Neutrophil (primary cell): ENCODE results near the gene ZNF302.

ENCODE experiments used
- H3K27ac ChIP-seq: fragments of 200-600 bp; sonication (generic); 2 replicates; pipeline ENCODE4 v1.5.1; 2016; ENCODE audit warnings: mild to moderate bottlenecking, moderate library complexity
- H3K27me3 ChIP-seq: fragments of 200-600 bp; sonication (generic); 2 replicates; pipeline ENCODE4 v1.6.0; 2016; ENCODE audit warnings: mild to moderate bottlenecking
- H3K36me3 ChIP-seq: fragments of 200-600 bp; sonication (generic); 2 replicates; pipeline ENCODE4 v1.5.1; 2017
- H3K4me1 ChIP-seq, 2 experiments: fragments of 200-600 bp in 1 of 2; sonication (generic) in 1 of 2; 1 replicate in 1 of 2; 2 replicates in 1 of 2; pipeline versions ENCODE4 v1.5.1 to v1.6.1; 2013 to 2016; ENCODE audit warnings: low read depth in 1 of 2, low read length in 1 of 2, mild to moderate bottlenecking in 1 of 2, moderate library complexity in 1 of 2; ENCODE audit not compliant: control insufficient read depth in 1 of 2, insufficient read depth in 1 of 2
- H3K4me3 ChIP-seq, 2 experiments: fragments of 200-600 bp in 1 of 2; sonication (generic) in 1 of 2; 1 replicate in 1 of 2; 2 replicates in 1 of 2; pipeline ENCODE4 v1.5.1; 2013 to 2016; ENCODE audit warnings: low read depth in 1 of 2, low read length in 1 of 2, mild to moderate bottlenecking in 1 of 2, moderate library complexity in 1 of 2
- H3K9me3 ChIP-seq: fragments of 200-600 bp; sonication (generic); 2 replicates; pipeline ENCODE4 v1.5.1; 2016
- TF ChIP-seq, protein P1 (sequence below): fragments of 200-600 bp; sonication (generic); IDR thresholded peaks from 2 replicates; pipeline ENCODE4 v1.5.1; 2016; ENCODE audit warnings: antibody characterized with exemption

The ZNF302 gene

GRCh38 chr19:34692549-34692948, 15.1 kb downstream of the ZNF302 start:
- Histone ChIP-seq H3K4me1 (no peaks in the 10 kb centered on the region), H3K4me3 (no peak overlapping the region), H3K27ac (no peak overlapping the region), H3K36me3 (no peaks in the 10 kb centered on the region), H3K27me3 (peaks cover 9% of the 10 kb centered on the region), H3K9me3 (no peaks in the 10 kb centered on the region)
- TF ChIP-seq, protein P1, sequence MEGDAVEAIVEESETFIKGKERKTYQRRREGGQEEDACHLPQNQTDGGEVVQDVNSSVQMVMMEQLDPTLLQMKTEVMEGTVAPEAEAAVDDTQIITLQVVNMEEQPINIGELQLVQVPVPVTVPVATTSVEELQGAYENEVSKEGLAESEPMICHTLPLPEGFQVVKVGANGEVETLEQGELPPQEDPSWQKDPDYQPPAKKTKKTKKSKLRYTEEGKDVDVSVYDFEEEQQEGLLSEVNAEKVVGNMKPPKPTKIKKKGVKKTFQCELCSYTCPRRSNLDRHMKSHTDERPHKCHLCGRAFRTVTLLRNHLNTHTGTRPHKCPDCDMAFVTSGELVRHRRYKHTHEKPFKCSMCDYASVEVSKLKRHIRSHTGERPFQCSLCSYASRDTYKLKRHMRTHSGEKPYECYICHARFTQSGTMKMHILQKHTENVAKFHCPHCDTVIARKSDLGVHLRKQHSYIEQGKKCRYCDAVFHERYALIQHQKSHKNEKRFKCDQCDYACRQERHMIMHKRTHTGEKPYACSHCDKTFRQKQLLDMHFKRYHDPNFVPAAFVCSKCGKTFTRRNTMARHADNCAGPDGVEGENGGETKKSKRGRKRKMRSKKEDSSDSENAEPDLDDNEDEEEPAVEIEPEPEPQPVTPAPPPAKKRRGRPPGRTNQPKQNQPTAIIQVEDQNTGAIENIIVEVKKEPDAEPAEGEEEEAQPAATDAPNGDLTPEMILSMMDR, result no peak

GRCh38 chr19:34707661-34708060, 30.2 kb downstream of the ZNF302 start:
- Histone ChIP-seq H3K9me3 (no peaks in the 10 kb centered on the region), H3K4me3 (no peak overlapping the region), H3K27ac (no peak overlapping the region), H3K27me3 (no peaks in the 10 kb centered on the region), H3K36me3 (no peaks in the 10 kb centered on the region), H3K4me1 (no peaks in the 10 kb centered on the region)
- TF ChIP-seq, protein P1, result no peak

GRCh38 chr19:34711890-34712289, 34.4 kb downstream of the ZNF302 start:
- Histone ChIP-seq H3K27me3 (no peaks in the 10 kb centered on the region), H3K4me1 (no peaks in the 10 kb centered on the region), H3K36me3 (no peaks in the 10 kb centered on the region), H3K4me3 (no peak overlapping the region), H3K9me3 (peaks cover 17% of the 10 kb centered on the region), H3K27ac (no peak overlapping the region)
- TF ChIP-seq, protein P1, result no peak

- no peak overlapping the region for H3K4me3 ChIP-seq
- TF ChIP-seq, protein P1, result peak; percentile 66
- H3K36me3 ChIP-seq, result no peaks in the 10 kb centered on the region
- H3K4me1 ChIP-seq, result no peaks in the 10 kb centered on the region
- no peak overlapping the region for H3K27ac ChIP-seq
- H3K9me3 ChIP-seq, result peaks cover 17% of the 10 kb centered on the region
- peaks cover 5% of the 10 kb centered on the region for H3K27me3 ChIP-seq
These were observed 35.1 kb downstream of the ZNF302 start for GRCh38 chr19:34712395-34713261.

GRCh38 chr19:34713262-34713637, 35.8 kb downstream of the ZNF302 start:
- H3K27ac ChIP-seq, result no peak overlapping the region
- peaks cover 6% of the 10 kb centered on the region for H3K27me3 ChIP-seq
- peaks cover 17% of the 10 kb centered on the region for H3K9me3 ChIP-seq
- no peak overlapping the region for H3K4me3 ChIP-seq
- H3K36me3 ChIP-seq, result no peaks in the 10 kb centered on the region
- TF ChIP-seq, protein P1, result no peak
- no peaks in the 10 kb centered on the region for H3K4me1 ChIP-seq
